HG02623 (cell line): ENCODE measurements around the gene BET1L.
"Not testable (repeated sequence)": the region's sequence is repeated elsewhere in the genome, so short reads cannot be mapped to it uniquely, and the experiment has no call there.

Source experiments
- ATAC-seq: cut with Tn5 transposase; IDR thresholded peaks from one replicate; pipeline ENCODE4 v1.9.1; 2021; ENCODE audit warnings: moderate library complexity; ENCODE audit not compliant: unreplicated experiment

BET1L gene, protein sequence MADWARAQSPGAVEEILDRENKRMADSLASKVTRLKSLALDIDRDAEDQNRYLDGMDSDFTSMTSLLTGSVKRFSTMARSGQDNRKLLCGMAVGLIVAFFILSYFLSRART

DNA sequence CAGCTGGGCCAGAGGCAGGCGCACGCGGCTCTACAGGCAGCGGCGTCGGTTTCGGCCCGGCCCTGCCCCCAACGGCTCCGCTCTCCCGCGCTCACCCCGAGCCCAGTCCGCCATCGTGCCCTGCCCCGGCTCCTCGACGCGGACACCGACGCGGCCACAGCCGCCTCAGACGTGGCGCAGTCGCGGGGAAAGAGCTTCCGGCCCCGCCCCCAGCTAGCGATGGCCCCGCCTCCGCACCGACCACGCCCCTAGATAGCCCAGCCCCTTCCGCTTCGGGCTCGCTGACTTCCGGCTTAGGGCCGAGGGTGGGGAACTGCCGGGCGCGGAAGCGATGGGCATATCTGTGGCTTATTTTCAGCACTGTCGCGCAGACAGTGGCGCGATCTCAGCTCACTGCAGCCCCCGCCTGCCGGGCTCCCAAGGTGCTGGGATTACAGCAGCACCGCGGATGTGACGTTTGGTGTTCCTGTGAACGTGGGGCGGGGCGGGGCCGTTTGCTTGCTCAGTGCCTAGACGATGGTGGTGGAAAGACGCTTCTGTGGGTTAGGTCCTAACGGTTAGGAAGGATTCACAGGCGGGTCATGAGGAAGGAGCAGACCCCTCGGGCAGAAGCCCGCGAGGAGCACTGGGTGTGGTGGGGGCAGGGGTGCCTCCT is at the start of gene BET1L, which contains the start of gene RIC8A:
Gene BET1L (minus strand): TSS at position 192 of the 655 bp plus-strand sequence. CDS start 78 bp downstream, at position 114.
Gene RIC8A (plus strand): TSS at position 501 of the 655 bp plus-strand sequence. CDS start 1,147 bp downstream, outside the sequence.
- peak; percentile 68 for ATAC-seq

DNA sequence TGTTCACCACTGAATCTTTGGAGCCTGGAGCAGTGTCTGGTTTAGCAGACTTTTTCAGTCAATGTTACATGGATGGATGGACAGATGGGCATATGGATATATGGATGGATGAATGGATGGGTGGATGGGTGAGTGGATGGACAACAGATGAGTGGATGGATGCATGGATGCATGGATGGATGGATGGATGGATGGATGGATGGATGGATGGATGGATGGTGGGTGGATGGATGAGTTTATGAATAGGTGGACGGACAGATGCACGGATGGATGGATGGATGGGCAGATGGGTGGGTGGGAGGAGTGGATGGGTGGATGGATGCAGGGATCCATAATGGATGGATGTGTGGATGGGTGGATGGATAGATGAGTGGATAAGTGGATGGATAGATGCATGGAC is 48.6 kb upstream of the BET1L start:
- no peak for ATAC-seq

DNA sequence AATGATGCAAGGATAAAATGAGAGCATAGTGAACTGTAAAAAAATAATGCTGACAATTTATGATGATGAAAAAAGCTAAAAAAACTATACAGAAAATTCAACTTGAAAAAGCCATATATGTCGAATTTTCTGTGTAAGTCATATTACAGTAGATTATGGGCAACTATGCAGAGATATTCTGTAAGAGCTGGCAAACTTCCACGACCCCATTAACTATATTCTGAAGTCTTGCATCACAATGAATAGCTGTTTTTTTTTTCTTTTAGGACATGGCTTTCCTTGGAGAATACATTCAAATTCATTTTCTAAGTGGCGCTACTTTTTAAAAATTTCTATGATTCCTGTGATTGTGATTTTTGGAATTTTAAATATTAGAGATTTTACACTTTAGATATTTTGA is 48.0 kb upstream of the BET1L start:
- no peak for ATAC-seq

DNA sequence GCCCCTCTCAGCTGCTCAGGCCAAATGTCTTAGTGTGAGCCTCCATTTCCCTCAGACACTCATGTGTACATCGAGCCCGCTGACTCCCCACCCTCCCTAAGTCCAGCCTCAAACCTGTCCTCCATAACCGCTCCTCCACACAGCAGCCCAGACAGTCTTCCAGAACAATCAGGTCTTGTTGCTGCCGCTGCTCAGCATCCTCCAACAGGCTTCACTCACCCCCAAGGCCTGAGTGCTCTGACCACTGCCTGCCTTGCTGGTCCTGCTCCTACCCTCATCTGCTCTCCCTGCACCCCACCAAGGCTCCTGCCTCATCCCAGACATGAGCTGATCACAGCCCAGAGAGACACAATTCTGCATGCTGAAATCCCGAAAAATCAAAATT is 46.7 kb upstream of the BET1L start:
- ATAC-seq: no peak

DNA sequence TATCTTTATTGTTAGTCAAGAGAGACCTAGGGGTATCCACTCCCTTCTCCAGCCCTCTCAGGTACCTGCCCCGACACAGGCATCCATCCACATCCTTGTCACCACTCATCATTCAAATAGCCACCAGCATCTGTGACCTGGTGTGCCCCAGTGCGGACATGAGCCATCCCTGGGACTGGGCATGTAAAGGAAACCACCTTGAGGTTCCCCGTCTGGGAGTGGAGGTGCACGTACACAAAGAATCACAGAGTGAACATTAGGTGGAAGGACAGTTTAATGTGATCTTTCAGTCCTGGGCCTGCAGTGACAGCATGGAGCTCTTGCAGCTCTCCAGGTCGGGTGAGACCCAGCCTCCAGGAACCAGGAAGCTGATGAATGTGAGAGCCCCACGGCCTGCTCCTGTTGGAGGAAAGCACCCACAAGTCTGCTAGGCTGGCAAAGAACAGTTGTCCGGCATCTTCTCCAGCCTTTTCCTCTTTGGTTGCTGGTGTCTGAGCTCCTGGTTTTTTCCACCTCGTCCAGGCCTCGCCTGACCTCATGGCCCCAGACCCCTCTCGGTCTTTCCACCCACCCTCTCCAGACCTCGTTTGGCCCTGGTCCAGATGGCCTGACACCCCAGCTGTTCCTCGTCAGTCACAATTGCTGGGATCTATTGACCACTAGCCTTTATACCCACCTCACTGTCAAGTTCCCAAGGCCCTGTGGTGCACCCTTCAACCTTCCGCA is 46.1 kb upstream of the BET1L start:
- ATAC-seq: no peak

DNA sequence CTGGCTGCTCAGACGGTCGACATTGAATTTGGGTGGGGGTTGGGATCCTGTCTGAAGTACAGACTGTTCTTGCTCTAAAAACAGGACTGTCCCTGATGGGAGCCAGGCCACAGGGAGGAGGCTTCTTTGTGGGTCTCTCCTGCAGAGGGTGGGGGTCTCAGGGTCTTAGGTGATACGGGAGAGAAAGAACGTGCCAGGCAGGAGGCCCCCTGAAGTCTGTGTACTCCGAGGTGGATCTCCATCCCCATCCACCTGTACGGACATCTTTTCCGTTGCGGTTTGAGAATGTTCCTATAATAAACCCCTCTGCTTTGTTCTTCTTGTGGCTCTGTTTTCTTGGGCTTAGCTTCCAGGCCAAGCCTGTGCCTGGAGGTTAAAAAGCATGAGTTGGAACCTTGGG is 45.5 kb upstream of the BET1L start:
- ATAC-seq: no peak

DNA sequence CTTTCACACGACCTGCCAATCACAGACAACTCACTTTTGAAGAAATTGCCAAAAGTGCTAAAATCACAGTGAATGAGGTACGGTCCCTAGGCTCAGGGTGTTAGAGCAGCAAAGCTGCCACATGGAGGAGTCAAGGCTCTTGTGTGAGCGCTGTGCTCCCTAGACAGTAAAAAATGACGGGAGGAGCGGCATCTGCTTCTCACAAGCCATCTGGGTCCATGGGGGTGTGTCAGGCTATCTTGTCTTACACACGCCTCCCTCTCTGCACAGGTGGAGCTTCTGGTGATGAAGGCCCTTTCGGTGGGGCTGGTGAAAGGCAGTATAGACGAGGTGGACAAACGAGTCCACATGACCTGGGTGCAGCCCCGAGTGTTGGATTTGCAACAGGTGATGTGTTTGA is 44.4 kb upstream of the BET1L start:
- ATAC-seq: no peak

DNA sequence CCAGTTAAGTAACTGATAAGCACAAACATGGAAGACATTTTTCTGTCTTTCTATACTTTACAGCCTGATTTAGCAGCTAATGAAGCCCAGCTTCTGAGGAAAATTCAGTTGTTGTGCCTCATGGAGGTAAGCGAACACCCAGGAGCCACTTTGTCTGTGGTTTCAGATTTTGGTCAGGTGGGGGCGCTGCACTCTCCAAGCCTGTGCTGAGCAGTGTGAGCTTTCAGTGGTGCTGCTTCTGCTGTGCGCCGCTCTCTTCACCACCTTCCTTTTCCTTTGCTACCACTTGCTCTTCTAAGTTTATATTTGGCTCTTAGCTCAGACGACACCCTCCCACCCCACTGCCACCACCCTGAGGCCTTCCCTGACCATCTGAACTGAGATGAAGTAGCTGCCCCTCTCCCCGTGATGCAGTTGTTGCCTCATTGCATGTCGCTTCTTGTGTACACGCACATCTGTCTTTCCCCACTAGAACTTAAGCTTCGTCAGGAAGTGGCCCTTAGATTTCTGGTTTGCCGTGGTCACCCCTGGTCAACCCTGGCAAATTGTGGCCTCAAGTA is 43.6 kb upstream of the BET1L start:
- ATAC-seq: no peak

DNA sequence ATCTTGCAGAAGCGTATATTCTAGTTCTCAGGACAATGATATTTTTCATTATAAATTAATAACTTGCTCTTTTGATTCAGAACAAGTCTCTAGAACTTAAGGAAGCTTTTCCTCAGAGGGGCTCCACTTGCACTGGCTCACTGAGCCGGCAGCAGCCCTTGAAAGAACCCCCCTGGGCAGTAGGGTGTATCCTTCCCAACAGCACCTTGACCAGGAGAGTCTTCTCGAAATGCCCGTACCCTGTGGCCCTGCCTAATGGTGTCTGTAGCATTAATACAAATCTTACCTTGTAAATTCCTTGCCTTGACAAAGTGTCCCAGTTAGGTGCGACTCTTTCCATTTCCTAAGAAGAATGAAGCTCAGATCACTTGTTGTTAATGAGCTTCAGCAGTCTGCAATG is 43.1 kb upstream of the BET1L start:
- no peak for ATAC-seq

DNA sequence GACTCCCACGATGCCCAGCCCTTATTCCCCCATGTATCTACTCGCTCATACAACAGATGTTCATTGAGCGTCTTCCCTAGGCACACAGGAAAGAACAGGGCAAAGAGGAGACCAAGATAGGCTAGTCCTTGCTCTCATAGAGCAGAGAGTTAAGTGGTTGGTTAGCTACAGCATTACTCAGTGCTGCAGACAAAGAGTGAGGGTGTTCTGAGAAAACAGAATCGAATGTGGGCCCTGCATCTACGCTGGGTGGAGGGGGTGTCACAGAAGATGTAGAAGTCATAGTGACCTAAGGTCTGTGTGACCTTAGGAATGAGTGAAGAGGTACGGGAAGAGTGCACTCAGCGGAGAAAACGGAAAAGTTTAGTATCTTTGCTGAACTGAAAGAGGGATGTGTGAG is 41.9 kb upstream of the BET1L start:
- ATAC-seq: no peak

DNA sequence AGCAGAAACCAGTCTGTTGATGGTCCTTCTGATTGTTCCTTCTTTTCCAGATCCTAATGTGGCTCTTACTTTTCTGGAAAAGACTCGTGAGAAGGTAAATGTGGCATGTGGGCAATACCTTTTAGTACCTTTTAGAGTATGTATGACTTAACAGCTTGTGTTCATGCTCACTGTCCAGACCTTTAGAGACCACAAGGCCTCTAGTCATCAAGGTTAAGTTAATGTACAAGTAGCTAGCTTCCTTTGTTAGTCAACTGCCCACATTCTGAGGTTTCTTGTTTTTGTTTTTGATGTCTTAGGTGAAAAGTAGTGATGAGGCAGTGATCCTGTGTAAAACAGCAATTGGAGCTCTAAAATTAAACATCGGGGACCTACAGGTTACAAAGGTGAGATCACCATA is 37.2 kb upstream of the BET1L start:
- no peak for ATAC-seq

DNA sequence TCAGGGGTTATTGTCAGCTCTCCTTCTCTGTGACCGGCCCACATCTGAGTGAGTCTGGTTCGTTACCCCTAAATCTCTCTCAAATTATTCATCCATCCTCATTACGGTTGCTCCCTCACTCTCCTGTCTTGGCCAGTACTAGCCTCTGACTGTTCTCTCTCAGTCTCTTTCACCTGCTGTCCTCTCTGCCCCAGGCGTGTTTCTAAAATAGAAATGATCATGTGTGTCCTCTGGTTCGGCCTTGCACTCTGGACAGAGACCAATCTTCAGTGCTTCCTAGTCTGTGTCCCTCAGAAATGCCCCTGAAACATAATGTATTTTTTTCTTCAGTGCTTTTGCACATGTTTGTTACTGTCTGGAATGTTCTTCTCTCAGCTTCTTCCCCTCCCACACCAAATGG is 34.4 kb upstream of the BET1L start:
- no peak for ATAC-seq

DNA sequence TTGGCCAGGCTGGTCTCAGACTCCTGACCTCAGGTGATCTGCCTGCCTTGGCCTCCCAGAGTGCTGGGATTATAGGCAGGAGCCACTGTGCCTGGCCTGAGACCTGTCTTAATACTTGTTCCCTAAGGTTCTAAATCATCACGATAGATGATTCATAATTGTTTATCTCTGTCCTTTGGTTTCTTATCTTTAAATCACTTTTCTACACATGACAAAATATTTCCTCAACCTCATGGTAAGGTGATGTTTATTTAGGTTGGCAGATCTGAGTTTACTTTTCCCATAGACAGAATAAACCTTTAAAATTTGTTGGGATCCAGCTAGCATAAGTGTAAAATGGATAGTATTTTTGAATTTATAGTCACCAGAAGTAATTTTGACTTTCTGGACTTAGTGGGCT is 33.1 kb upstream of the BET1L start:
- ATAC-seq: no peak

DNA sequence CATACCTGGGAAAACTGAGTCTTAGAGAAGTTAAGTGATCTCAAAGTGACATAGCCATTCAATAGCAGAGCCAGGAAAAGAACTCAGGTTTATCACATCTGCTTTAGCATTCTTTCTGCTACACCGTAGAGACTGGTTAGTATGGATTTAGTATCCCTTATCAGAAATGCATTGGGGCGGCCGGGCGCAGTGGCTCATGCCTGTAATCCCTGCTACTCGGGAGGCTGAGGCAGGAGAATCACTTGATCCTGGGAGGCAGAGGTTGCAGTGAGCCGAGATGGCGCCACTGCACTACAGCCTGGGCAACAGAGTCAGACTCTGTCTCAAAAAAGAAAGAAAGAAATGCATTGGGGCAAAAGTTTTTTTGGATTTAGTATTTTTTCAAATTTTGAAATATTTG is 31.1 kb upstream of the BET1L start:
- not testable (repeated sequence) for ATAC-seq

DNA sequence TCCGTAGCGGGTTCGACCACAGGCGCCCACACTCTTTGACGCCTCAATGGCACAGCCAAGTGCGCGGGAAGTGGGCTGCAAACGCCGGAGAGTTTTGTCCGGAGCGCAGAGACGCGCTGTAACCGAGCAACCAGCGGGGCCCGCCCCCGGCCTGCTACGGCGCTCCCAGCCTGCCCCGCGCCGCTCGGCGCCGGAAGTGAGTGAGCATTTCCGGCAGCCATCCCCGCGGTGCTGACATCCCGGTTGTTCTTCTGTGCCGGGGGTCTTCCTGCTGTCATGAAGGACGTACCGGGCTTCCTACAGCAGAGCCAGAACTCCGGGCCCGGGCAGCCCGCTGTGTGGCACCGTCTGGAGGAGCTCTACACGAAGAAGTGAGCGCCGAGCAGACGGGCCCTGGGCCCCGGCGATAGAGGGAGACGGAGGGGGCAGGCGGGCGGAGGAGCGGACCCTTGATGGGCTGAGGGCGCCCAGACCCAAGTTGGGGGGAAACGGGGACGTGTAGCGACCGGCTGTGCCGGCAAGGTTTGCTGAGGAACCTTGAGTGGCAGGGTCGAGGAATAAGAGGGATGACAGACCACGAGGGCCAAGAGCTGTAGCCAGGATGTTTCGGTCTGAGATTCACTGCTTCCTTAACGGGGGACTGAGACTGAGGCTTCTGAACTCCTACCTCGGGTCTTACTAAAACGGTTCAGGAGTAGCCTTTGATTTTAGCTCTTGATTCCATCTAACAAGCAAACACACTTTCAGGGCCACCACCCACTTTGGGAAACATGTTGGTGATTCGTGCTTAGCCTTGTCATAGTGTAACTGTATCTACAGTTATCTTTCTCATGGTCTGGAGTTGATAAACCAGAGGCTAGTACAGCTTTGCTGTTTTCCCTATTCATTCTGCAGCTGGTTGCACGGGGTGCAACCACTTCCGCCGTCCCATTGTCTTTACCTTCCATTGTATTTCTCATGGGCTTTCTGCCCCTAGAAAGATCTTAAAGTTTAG is 29.9 kb upstream of the BET1L start, which contains the start of gene PSMD13:
Gene PSMD13 (plus strand): TSS at position 203 of the 994 bp plus-strand sequence. CDS start 74 bp downstream, at position 277.
- peak; percentile 72 for ATAC-seq

DNA sequence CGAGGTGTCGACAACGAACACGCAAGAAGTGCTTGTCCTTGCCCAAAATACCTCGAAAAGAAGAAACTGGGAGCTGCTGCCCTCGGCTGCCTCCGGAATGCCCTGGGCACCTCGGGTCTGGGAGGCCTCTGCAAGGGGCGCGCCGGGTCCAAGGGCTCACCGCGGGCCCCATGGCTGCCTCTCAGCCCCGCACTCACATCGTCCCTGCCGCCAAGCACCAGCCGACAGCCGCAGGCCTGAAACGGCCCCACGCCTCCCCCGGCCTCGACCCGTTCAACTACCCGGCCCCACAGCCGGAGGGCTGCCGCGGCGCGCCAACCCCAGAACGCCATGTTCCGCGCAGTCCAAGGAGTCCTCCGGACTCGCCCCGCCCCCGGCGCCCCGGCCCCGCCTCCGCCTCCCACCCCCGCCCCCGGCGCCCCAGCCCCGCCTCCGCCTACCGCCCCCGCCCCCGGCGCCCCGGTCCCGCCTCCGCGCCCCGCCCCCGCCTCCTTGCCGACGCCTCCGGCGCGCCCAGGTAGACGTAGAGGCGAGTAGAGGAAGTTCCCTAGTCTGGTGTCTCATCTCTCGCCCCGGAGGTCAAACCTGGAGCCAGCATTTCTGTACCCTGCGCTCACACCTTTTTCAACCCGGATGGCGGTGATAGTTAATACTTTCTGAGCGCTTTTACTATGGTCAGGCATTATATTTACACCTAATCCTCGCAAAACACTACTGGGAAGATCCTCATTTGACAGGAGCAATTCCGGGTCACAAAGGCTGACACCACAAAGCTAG is 29.0 kb upstream of the BET1L start, which contains the start of gene SIRT3:
Gene SIRT3 (minus strand): TSS at position 346 of the 777 bp plus-strand sequence. CDS start 14 bp downstream, at position 332.
- peak; percentile 66 for ATAC-seq

DNA sequence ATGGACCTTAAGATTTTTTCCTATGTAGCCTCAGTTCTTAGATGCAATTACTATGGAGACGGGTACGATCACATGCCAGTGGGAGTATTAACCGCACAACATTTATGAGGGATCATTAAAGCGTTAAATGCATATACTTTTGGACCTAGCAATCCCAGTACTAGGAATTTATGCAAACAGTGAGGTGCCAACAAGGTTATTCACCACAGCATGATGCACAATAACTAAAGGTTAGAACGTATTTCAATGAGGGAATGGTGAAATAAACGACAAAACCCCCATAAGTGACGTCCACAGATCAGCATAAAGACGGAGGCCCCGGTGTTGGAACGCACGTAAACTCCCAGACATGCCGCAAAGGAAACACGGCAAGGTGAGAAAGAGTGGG is 28.4 kb upstream of the BET1L start:
- ATAC-seq: no peak

DNA sequence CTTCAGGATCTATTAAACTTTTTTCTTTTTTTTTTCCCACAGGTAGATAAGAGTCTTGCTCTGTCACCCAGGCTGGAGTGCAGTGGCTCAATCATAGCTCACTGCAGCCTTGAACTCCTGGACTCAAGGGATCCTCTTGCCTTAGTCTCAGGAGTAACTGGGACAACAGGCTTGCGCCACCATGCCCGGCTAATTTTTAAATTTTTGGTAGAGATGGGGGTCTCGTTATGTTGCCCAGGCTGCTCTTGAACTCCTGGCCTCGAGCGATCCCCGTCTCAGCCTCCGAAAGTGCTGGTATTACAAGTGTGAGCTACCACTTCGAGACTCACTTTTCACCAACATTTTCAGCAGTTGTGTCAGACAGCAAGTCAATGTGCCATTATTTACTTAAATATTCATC is 28.0 kb upstream of the BET1L start:
- no peak for ATAC-seq

DNA sequence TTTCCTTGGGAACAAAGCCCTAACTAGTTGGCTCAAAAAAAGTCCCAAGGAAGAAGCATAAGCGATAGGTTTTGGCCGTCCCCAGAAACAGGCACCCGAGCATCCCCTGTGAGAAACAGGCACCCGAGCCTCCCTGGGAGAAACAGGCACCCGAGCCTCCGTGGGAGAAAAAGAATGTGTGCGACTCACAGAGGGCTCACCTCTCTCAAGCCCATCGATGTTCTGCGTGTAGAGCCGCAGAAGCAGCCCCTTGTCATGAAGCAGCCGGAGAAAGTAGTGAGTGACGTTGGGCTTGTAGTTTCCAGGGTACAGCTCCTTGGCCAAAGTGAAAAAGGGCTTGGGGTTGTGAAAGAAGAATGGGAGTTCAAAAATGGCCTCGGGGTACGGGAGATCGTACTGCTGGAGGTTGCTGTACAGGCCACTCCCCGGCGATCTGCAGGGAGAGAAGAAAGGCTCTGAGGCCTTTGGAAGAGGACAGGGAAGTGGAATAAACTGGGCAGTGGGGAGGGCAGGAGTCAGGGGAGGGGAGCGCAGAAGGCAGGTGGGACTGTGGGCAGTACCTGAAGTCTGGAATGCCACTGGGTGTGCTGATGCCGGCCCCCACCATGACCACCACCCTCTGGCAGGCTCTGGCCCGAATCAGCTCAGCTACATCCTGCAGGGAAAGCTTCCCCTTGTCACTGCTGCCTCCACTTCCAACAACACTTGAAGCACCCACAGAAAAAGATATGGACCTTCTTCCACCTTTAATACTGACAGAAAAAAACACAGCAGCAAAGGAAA is 25.8 kb upstream of the BET1L start:
- ATAC-seq: no peak
